ENCODE results near the gene MRPL24. TPM values are rescaled to one million over a fixed set of nuclear protein-coding genes. Genes with fewer than 3 reads are reported as not detected.

The MRPL24 gene
- total and polyA plus RNA-seq, 9 of the 15 experiments (the other 6 are each of a cell fraction or from before 2014, with no cell fraction given), result 74.3 to 267 (median 113) TPM

- TF ChIP-seq ZNF318 (IDR thresholded peaks at IDR 0.05; ENCODE audit: borderline replicate concordance in 1 of 2, low read depth in 1 of 2), result no peak
- TF ChIP-seq ZNF583 (CRISPR knock-in tag; IDR thresholded peaks at IDR 0.05), result no peak
- TF ChIP-seq SPI1 (IDR thresholded peaks at IDR 0.05; ENCODE audit: borderline replicate concordance, low read depth, low read length), result peak; percentile 100
- TF ChIP-seq ZFP30 (CRISPR knock-in tag; IDR thresholded peaks at IDR 0.05; ENCODE audit: borderline replicate concordance), result no peak
- no peak for TF ChIP-seq RBM17 (IDR thresholded peaks at IDR 0.05; ENCODE audit: borderline replicate concordance, low read depth, low read length)
- TF ChIP-seq ZNF431 (CRISPR knock-in tag; IDR thresholded peaks at IDR 0.05), result no peak
- no peak for TF ChIP-seq ELF4 (CRISPR knock-in tag; IDR thresholded peaks at IDR 0.05)
- no peak for TF ChIP-seq EHMT2 (IDR thresholded peaks at IDR 0.05)
- TF ChIP-seq ZBTB8A (IDR thresholded peaks at IDR 0.05; ENCODE audit: partially characterized antibody), result no peak
- TF ChIP-seq POLR2A (conservative IDR thresholded peaks at IDR 0.05), result no peak
- TF ChIP-seq GABPB2 (CRISPR knock-in tag; conservative IDR thresholded peaks at IDR 0.05), result no peak
- peak; percentile 44; the same call in 1 of the 2 replicates for TF ChIP-seq RBFOX2 (IDR thresholded peaks at IDR 0.05; ENCODE audit: low read depth, low read length)
- TF ChIP-seq ZNF592 (IDR thresholded peaks at IDR 0.05), result peak; percentile 90
- TF ChIP-seq MLX (CRISPR knock-in tag; conservative IDR thresholded peaks at IDR 0.05), result no peak
- no peak for TF ChIP-seq NCOA1 (IDR thresholded peaks at IDR 0.05; ENCODE audit: low read depth)
- TF ChIP-seq KAT2B (IDR thresholded peaks at IDR 0.05; ENCODE audit: low read depth, low read length), result no peak
Measured at GRCh38 chr1:156725683-156726280, 15.1 kb downstream of the MRPL24 start (continued).
